GM19099 (cell line): ENCODE data around the gene C5AR2.
A peak's percentile ranks its signal among the peaks of the same experiment; 100 is the strongest.

ENCODE experiments used
- POLR2A ChIP-seq: IDR thresholded peaks from 3 replicates; pipeline ENCODE4 v1.6.1; 2011; ENCODE audit warnings: low read depth; ENCODE audit not compliant: insufficient read length; ENCODE audit errors: extremely low read depth

Gene C5AR2

DNA sequence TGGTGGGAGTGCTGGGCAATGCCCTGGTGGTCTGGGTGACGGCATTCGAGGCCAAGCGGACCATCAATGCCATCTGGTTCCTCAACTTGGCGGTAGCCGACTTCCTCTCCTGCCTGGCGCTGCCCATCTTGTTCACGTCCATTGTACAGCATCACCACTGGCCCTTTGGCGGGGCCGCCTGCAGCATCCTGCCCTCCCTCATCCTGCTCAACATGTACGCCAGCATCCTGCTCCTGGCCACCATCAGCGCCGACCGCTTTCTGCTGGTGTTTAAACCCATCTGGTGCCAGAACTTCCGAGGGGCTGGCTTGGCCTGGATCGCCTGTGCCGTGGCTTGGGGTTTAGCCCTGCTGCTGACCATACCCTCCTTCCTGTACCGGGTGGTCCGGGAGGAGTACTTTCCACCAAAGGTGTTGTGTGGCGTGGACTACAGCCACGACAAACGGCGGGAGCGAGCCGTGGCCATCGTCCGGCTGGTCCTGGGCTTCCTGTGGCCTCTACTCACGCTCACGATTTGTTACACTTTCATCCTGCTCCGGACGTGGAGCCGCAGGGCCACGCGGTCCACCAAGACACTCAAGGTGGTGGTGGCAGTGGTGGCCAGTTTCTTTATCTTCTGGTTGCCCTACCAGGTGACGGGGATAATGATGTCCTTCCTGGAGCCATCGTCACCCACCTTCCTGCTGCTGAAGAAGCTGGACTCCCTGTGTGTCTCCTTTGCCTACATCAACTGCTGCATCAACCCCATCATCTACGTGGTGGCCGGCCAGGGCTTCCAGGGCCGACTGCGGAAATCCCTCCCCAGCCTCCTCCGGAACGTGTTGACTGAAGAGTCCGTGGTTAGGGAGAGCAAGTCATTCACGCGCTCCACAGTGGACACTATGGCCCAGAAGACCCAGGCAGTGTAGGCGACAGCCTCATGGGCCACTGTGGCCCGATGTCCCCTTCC is 11.8 kb upstream of the C5AR2 start:
- no peak for TF ChIP-seq POLR2A

DNA sequence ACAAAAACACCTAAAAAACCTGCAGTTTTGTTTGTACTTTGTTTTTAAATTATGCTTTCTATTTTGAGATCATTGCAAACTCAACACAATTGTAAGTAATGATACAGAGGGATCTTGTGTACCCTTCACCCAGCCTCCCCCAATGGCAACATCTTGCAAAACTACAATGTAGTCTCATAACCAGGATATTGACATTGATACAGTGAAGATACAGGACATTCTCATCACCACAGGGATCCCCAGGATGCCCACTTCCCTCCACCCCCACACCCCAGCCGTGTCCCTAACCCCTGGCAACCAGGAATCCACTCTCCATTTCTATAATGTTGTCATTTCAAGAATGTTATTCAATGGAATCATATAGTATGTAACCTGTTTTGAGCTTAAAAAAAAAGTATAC is 10.3 kb upstream of the C5AR2 start:
- TF ChIP-seq POLR2A, result no peak

DNA sequence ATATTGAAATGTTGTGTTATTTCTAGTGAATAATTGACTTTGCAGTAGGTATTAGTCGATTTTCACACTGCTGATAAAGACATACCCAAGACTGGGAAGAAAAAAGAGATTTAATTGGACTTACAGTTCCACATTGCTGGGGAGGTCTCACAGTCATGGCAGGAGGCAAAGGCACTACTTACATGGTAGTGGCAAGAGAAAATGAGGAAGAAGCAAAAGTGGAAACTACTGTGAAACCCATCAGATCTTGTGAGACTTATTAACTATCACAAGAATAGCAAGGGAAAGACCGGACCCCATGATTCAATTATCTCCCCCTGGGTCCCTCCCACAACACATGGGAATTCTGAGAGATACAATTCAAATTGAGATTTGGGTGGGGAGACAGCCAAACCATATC is 9.9 kb upstream of the C5AR2 start:
- no peak for TF ChIP-seq POLR2A

DNA sequence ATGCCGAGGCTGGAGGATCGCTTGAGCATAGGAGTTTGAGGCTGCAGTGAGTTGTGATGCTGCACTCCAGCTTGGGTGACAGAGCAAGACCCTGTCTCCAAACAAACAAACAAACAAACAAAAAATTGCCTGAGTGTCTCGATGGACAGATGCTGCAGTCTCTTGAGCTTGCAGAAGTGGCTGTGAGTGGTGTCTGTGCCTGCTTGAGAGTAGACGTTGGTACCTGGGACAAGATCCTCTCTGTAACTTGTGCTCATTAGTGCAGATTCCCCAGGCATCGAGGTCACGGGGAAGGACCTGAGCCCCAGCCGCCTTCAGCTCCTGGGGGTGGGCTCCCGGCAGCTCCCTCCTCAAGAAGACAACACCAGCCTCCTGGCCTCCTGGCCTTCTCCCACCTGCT is 8.6 kb upstream of the C5AR2 start:
- TF ChIP-seq POLR2A, result no peak

GRCh38 chr19:47323872-47324271 is 8.1 kb upstream of the C5AR2 start:
- no peak for TF ChIP-seq POLR2A

DNA sequence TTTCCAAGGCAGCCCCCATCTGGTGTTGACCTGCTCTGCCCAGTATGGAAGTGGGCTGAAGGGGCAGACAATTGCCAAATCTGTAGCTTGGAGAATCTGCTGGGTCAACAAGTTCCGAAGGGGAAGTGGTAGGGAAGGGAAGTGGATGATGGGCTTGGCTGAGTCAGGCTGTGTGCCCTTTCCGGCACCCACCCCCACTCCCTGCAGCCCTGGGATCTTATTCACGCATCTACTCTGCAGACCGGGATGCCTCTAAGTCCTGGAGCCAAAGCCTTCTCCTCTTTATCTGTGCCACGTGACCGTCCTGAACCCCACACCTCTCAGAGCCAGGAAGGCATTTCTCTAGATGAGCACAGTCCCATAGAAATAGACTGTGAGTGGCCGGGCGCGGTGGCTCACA is 7.5 kb upstream of the C5AR2 start:
- TF ChIP-seq POLR2A, result no peak

DNA sequence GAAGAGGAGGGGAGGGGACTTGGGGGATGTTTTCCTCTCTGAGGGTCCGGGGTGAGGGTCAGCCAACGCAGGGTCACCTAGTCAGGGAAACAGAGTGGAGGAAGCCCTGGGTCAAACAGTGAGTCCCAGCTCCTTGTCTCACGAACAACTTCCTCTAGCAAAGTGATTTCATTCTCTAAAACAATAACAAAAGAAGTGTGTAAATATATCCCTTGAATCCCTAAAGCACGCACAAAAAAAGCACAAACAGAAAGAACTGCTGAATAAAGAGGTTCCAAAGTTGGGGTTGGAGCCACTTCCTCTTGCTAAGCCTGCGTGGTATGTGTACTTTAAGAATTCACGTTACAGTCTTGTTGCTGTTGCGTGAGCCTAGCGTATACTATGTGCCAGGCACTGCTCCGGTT is 1.5 kb upstream of the C5AR2 start:
- TF ChIP-seq POLR2A, result no peak

GRCh38 chr19:47331490-47331889 is 485 bp upstream of the C5AR2 start:
- TF ChIP-seq POLR2A, result no peak

DNA sequence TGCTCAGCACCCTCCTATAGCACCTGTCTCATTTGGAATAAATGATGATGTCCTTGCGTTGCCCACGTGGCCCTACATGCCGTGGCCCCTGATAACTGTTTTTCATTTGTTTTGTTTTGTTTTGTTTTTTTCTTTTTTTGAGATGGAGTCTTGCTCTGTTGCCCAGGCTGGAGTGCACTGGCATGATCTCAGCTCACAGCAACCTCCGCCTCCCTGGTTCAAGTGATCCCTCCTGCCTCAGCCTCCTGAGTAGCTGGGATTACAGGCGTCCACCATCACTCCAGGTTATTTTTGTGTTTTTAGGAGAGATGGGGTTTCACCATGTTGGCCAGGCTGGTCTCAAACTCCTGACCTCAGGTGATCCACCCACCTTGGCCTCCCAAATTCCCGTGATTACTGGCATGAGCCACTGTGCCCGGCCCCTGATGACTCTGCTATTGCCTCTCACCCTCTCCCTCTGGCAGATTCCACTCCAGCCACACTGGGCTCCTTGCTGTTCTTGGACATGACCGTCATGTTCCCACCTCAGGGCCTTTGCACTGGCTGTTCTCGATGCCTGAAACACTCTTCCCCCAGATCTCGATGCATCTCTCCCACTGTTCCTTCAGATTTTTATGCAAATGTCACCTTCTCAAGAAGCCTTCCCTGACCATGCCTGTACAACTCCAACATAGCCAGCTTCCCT is 7.4 kb downstream of the C5AR2 start:
- TF ChIP-seq POLR2A, result no peak

GRCh38 chr19:47340477-47341208 is 8.7 kb downstream of the C5AR2 start:
- TF ChIP-seq POLR2A, result no peak

- no peak for TF ChIP-seq POLR2A
Observed at GRCh38 chr19:47341734-47342133, 9.8 kb downstream of the C5AR2 start.

- no peak for TF ChIP-seq POLR2A
Observed at GRCh38 chr19:47343194-47343802, 11.3 kb downstream of the C5AR2 start.

DNA sequence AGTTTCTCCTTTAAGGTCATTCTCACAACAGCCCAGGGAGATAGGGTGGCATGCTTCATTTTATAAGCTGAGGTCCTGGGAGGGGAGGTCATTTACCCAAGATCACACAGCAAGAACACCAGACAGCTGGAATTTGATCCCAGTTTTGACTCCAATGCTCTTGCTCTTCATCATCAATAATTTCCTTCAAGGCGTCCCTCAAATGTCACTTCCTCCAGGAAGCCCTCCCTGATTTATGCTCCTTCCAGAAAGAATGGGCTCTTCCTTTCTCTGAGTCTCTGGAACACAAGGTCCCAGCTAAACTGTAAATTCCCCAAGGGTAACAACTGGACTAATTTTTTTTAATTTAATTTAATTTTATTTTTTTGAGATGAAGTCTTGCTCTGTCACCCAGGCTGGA is 12.4 kb downstream of the C5AR2 start:
- TF ChIP-seq POLR2A, result no peak

DNA sequence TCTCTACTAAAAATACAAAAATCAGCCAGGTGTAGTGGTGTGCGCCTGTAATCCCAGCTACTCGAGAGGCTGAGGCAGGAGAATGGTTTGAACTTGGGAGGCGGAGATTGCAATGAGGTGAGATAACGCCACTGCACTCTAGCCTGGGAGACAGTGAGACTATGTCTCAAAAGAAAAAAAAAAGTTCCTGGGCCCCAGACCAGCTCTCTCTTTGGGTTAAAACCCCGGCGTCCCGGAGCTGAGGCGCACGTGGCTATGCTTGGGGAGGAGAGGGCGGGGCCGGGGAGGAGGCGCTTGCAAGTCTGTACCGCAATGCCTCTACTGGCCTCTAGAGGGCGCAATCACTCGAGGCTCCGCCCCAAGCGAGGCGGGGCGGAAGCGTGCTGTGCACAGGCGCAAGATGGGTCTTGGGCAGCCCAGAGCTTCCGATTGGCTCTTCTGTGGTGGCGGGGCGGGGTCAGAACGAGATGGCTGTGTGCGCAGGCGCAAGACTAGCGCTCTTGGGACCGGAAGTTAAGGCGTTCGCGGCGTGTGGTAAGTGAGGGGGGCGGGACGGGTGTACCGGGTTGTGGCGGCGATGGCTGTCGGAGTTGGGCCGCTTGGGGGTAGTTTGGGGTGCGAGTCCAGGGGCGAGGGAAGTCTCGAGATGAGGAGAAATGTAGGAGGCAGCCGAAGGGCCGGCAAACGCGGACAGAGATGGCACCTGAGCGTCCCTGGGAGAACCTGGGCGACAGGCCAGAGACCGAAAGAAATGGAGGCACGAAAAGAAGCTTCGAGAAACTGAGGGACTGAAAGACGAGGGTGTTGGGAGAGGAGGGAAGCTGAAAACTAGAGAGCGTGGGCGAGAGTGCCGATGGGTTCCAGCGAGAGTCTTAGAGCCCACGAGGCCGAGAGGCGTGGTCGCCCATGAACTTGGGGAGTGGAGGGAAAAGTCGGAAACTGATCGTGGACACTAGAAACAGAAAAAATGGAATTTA is 17.1 kb downstream of the C5AR2 start, which contains the start of gene DHX34:
DHX34 (plus strand) TSS at position 497 of the 977 bp plus-strand sequence. CDS start 3,716 bp downstream, outside the sequence.
- peak; percentile 75 for TF ChIP-seq POLR2A
